K562 (cell line): Measurements from ENCODE around the gene HSPA1L. TPM values are rescaled to one million over a fixed set of nuclear protein-coding genes. Genes with fewer than 3 reads are reported as not detected.

Experiments
- ARNT ChIP-seq, 2 experiments: fragments of 450-650 bp; IDR thresholded peaks; 2 replicates each; pipeline ENCODE4 v1.6.1; 2016; ENCODE audit warnings: mild to moderate bottlenecking in 1 of 2
- EGR1 ChIP-seq: fragments of 450-650 bp; conservative IDR thresholded peaks from 2 replicates; pipeline ENCODE4 v1.6.1; 2017; ENCODE audit warnings: mild to moderate bottlenecking
- FOXA1 ChIP-seq: fragments of 450-650 bp; IDR thresholded peaks from 2 replicates; pipeline ENCODE4 v1.6.1; 2016; ENCODE audit warnings: mild to moderate bottlenecking, borderline replicate concordance
- GABPB1 ChIP-seq: sonication (generic); formaldehyde crosslinking; IDR thresholded peaks from 2 replicates; pipeline ENCODE4 v1.8.0; 2022; ENCODE audit warnings: mild to moderate bottlenecking, missing genetic modification reagents
- GTF2F1 ChIP-seq: IDR thresholded peaks from 2 replicates; pipeline ENCODE4 v1.6.1; 2011; ENCODE audit warnings: low read depth, low read length, improper control_type of control experiment
- IRF9 ChIP-seq: fragments of 450-650 bp; IDR thresholded peaks from 2 replicates; pipeline ENCODE4 v1.6.1; 2016; ENCODE audit warnings: missing biosample characterization, missing genetic modification characterization
- KAT7 ChIP-seq: sonication (generic); formaldehyde crosslinking; IDR thresholded peaks from 2 replicates; pipeline ENCODE4 v1.8.0; 2022; ENCODE audit warnings: missing genetic modification reagents, mild to moderate bottlenecking, borderline replicate concordance
- NFYB ChIP-seq: IDR thresholded peaks from 2 replicates; pipeline ENCODE4 v1.6.1; 2011; ENCODE audit warnings: mild to moderate bottlenecking, moderate library complexity; ENCODE audit not compliant: insufficient read length; ENCODE audit errors: extremely low read depth
- PHB ChIP-seq: fragments of 250-450 bp; sonication (Bioruptor Pico); IDR thresholded peaks from 2 replicates; pipeline ENCODE4 v1.5.0; 2021
- RBM25 ChIP-seq: fragments of 200-400 bp; formaldehyde crosslinking; IDR thresholded peaks from 2 replicates; pipeline ENCODE4 v1.6.1; 2018; ENCODE audit warnings: low read length, low read depth, moderate library complexity; ENCODE audit not compliant: severe bottlenecking
- RBM34 ChIP-seq: fragments of 200-400 bp; formaldehyde crosslinking; IDR thresholded peaks from 2 replicates; pipeline ENCODE4 v1.6.1; 2018; ENCODE audit warnings: low read length, borderline replicate concordance; ENCODE audit not compliant: insufficient read depth
- REST ChIP-seq, 2 experiments: fragments of 450-650 bp; formaldehyde crosslinking in 1 of 2; IDR thresholded peaks; 2 replicates each; pipeline versions ENCODE4 v1.4.0 to v1.6.1; 2014 to 2020; ENCODE audit warnings: mild to moderate bottlenecking in 2 of 2, borderline replicate concordance in 1 of 2, low read depth in 1 of 2
- TAL1 ChIP-seq: fragments of 450-650 bp; IDR thresholded peaks from 2 replicates; pipeline ENCODE4 v1.6.1; 2016; ENCODE audit warnings: mild to moderate bottlenecking
- TCF7 ChIP-seq: sonication (generic); IDR thresholded peaks from 2 replicates; pipeline ENCODE4 v1.6.1; 2016; ENCODE audit warnings: antibody characterized with exemption, borderline replicate concordance
- THAP12 ChIP-seq: fragments of 250-450 bp; sonication (Bioruptor Pico); IDR thresholded peaks from 2 replicates; pipeline ENCODE4 v1.9.0; 2021; ENCODE audit warnings: mild to moderate bottlenecking, inconsistent platforms
- ZFX ChIP-seq: sonication (generic); formaldehyde crosslinking; IDR thresholded peaks from 2 replicates; pipeline ENCODE4 v1.8.0; 2022; ENCODE audit warnings: mild to moderate bottlenecking, missing genetic modification reagents, moderate library complexity
- polyA plus RNA-seq, 8 experiments: library from polyadenylated mRNA; depleted of rRNA in 4 of 8; stranded (reverse) in 5 of 8; unstranded in 3 of 8; fragments of >200 nt; fragmentation: Nextera tagmentation in 2 of 8; fragmentation: Illumina TruSeq in 1 of 8; extraction: Ambion mirVana in 2 of 8; extraction: Trizol in 1 of 8; gene quantifications; 2 replicates each; pipeline versions ENCODE4 v1.2.1 to v1.2.3, GENCODE V29; 2011 to 2014; ENCODE audit warnings: inconsistent platforms in 1 of 8, missing spikeins in 1 of 8
- total RNA-seq, 7 experiments: library from RNA; depleted of rRNA in 6 of 7; stranded (reverse); fragments of >200 nt in 6 of 7; fragmentation: Illumina TruSeq in 2 of 7; extraction: Trizol in 2 of 7; gene quantifications; 2 replicates each; pipeline versions ENCODE4 v1.2.1 to v1.2.3, GENCODE V29; 2011 to 2021; ENCODE audit warnings: low replicate concordance in 1 of 7

The HSPA1L gene
- total and polyA plus RNA-seq, 9 of the 15 experiments (the other 6 are each of a cell fraction or from before 2014, with no cell fraction given), result 0.14 to 2.1 (median 1.3) TPM

- no peak for TF ChIP-seq RBM34
- peak; percentile 98 for TF ChIP-seq THAP12 (CRISPR knock-in tag)
- no peak for TF ChIP-seq REST (IDR thresholded peaks at IDR 0.05; ENCODE audit: borderline replicate concordance)
- TF ChIP-seq REST (CRISPR knock-in tag; IDR thresholded peaks at IDR 0.05; ENCODE audit: low read depth), result peak; percentile 90
- no peak for TF ChIP-seq EGR1
- TF ChIP-seq FOXA1, result no peak
- TF ChIP-seq PHB (CRISPR knock-in tag), result peak; percentile 97
- peak; percentile 82 for TF ChIP-seq NFYB
- TF ChIP-seq ZFX (CRISPR knock-in tag), result no peak
- no peak for TF ChIP-seq ARNT (IDR thresholded peaks at IDR 0.05)
- no peak for TF ChIP-seq IRF9 (tag)
- TF ChIP-seq GTF2F1, result peak; percentile 99
- TF ChIP-seq RBM25, result peak; percentile 85
- no peak for TF ChIP-seq TAL1
- peak; percentile 72; the same call in 1 of the 2 replicates for TF ChIP-seq TCF7
- peak; percentile 95; the same call in 1 of the 2 replicates for TF ChIP-seq KAT7 (CRISPR knock-in tag)
- peak; percentile 81 for TF ChIP-seq GABPB1 (CRISPR knock-in tag)
These were observed 12.4 kb upstream of the HSPA1L start, which contains the start of gene HSPA1B (continued) for GRCh38 chr6:31827286-31828079.
